ENCODE data around the gene AHCYL2. TPM values are rescaled to one million over a fixed set of nuclear protein-coding genes. Genes with fewer than 3 reads are reported as not detected.

AHCYL2 gene
- total RNA-seq, 6 experiments from 2014 or later, result 6.8 to 12.4 (median 8.8) TPM

GRCh38 chr7:129227646-129228578 lies 3.1 kb downstream of the AHCYL2 start:
- H3K4me1 Mint-ChIP-seq (ENCODE audit: low read depth), result peaks cover 17% of the 10 kb centered on the region
- H3K9me3 Mint-ChIP-seq, result no peaks in the 10 kb centered on the region
- no peaks in the 10 kb centered on the region for H3K36me3 Mint-ChIP-seq (ENCODE audit: low read depth)
- no peak overlapping the region for H3K4me3 Mint-ChIP-seq
- no peak for TF ChIP-seq CTCF (IDR thresholded peaks at IDR 0.05)
- DNase-seq, result no peak
- no peaks in the 10 kb centered on the region for H3K27me3 Mint-ChIP-seq (ENCODE audit: insufficient read depth)
- H3K27ac Mint-ChIP-seq, result no peak overlapping the region

GRCh38 chr7:129228633-129229032 lies 3.8 kb downstream of the AHCYL2 start:
- H3K9me3 Mint-ChIP-seq, result no peaks in the 10 kb centered on the region
- H3K4me1 Mint-ChIP-seq (ENCODE audit: low read depth), result peaks cover 17% of the 10 kb centered on the region
- DNase-seq, result no peak
- no peaks in the 10 kb centered on the region for H3K36me3 Mint-ChIP-seq (ENCODE audit: low read depth)
- H3K27me3 Mint-ChIP-seq (ENCODE audit: insufficient read depth), result no peaks in the 10 kb centered on the region
- no peak overlapping the region for H3K27ac Mint-ChIP-seq
- no peak overlapping the region for H3K4me3 Mint-ChIP-seq
- TF ChIP-seq CTCF (IDR thresholded peaks at IDR 0.05), result no peak

- Mint-ChIP-seq H3K27me3 (ENCODE audit: insufficient read depth) (no peaks in the 10 kb centered on the region), H3K9me3 (no peaks in the 10 kb centered on the region), H3K27ac (no peak overlapping the region), H3K36me3 (ENCODE audit: low read depth) (no peaks in the 10 kb centered on the region), H3K4me1 (ENCODE audit: low read depth) (peaks cover 5% of the 10 kb centered on the region; the same call in 1 of the 2 replicates), H3K4me3 (no peak overlapping the region)
- no peak for DNase-seq
- no peak for TF ChIP-seq CTCF (IDR thresholded peaks at IDR 0.05)
These were observed 6.8 kb downstream of the AHCYL2 start for GRCh38 chr7:129231666-129232065.

GRCh38 chr7:129238546-129238945 lies 13.7 kb downstream of the AHCYL2 start:
- TF ChIP-seq CTCF (IDR thresholded peaks at IDR 0.05), result no peak
- Mint-ChIP-seq H3K4me1 (ENCODE audit: low read depth) (peaks cover 14% of the 10 kb centered on the region), H3K36me3 (ENCODE audit: low read depth) (no peaks in the 10 kb centered on the region), H3K27ac (no peak overlapping the region), H3K9me3 (no peaks in the 10 kb centered on the region), H3K27me3 (ENCODE audit: insufficient read depth) (no peaks in the 10 kb centered on the region), H3K4me3 (no peak overlapping the region)
- DNase-seq, result no peak

GRCh38 chr7:129240119-129240820 lies 15.4 kb downstream of the AHCYL2 start:
- H3K27ac Mint-ChIP-seq, result no peak overlapping the region
- no peak for DNase-seq
- H3K36me3 Mint-ChIP-seq (ENCODE audit: low read depth), result no peaks in the 10 kb centered on the region; the same call in 1 of the 2 replicates
- H3K9me3 Mint-ChIP-seq, result no peaks in the 10 kb centered on the region
- H3K4me3 Mint-ChIP-seq, result no peak overlapping the region
- no peaks in the 10 kb centered on the region for H3K27me3 Mint-ChIP-seq (ENCODE audit: insufficient read depth)
- TF ChIP-seq CTCF (IDR thresholded peaks at IDR 0.05), result no peak
- H3K4me1 Mint-ChIP-seq (ENCODE audit: low read depth), result peaks cover 9% of the 10 kb centered on the region
